ENCODE results near the gene ARX. TPM values are rescaled to one million over a fixed set of nuclear protein-coding genes. Genes with fewer than 3 reads are reported as not detected.

The ARX gene
- polyA plus RNA-seq, 1 of the 3 experiments (the other 2 are of a cell fraction): not detected

DNA sequence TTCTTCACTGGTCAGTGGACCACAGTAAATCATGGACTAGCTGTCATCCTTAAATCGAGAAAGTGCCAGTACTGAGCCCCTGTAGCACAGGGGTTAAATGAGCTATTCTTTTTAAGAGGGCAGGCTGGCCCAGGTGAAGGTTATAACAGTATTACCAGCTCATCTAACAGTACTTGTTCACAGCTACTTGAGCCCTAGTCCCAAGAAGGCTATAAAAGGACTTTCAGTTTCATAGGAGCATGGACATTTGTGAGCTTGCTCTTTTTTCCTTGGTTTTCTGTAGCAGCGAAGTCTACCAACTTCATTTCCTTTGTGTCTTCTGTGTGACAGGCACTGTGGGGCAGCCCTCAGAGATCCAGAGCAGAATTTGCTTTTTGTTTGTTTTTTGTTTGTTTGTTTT lies 61.0 kb downstream of the ARX start:
- Histone ChIP-seq H3K4me2 (no peak overlapping the region), H3K27ac (ENCODE audit: low read depth in 2 of 2, low read length in 1 of 2) (no peak overlapping the region), H3K4me3 (ENCODE audit: low read depth in 2 of 2, low read length in 1 of 2) (no peak overlapping the region), H4K20me1 (ENCODE audit: insufficient read depth) (no peaks in the 10 kb centered on the region), H3K9me2 (no peaks in the 10 kb centered on the region), H3K36me3 (replicated peaks in 1 of 2; ENCODE audit: control insufficient read depth in 1 of 2, insufficient read depth in 2 of 2, low read length in 1 of 2) (no peaks in the 10 kb centered on the region), H3K4me1 (ENCODE audit: control insufficient read depth in 1 of 2, insufficient read depth in 2 of 2, low read depth in 1 of 2, low read length in 1 of 2) (no peaks in the 10 kb centered on the region; a peak in 2 of 4 replicates), H3K9me3 (no peaks in the 10 kb centered on the region), H3K9ac (no peak overlapping the region), H3K79me2 (ENCODE audit: insufficient read depth) (no peaks in the 10 kb centered on the region), H2AFZ (ENCODE audit: low read depth) (no peak overlapping the region), H3K27me3 (ENCODE audit: insufficient read depth) (no peaks in the 10 kb centered on the region), H3F3A (replicated peaks; ENCODE audit: insufficient read depth) (no peaks in the 10 kb centered on the region)
- CTCF ChIA-PET: no interaction called here
- TF ChIP-seq, protein P1, sequence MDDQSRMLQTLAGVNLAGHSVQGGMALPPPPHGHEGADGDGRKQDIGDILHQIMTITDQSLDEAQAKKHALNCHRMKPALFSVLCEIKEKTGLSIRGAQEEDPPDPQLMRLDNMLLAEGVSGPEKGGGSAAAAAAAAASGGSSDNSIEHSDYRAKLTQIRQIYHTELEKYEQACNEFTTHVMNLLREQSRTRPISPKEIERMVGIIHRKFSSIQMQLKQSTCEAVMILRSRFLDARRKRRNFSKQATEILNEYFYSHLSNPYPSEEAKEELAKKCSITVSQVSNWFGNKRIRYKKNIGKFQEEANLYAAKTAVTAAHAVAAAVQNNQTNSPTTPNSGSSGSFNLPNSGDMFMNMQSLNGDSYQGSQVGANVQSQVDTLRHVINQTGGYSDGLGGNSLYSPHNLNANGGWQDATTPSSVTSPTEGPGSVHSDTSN (IDR thresholded peaks at IDR 0.05): no peak
- TF ChIP-seq JUND (IDR thresholded peaks at IDR 0.05) (no peak), EZH2phosphoT487 (IDR thresholded peaks at IDR 0.05; ENCODE audit: borderline replicate concordance, low read depth) (no peak), FOXM1 (IDR thresholded peaks at IDR 0.05; ENCODE audit: low read depth) (no peak), YY1 (IDR thresholded peaks at IDR 0.05; ENCODE audit: low read depth) (no peak), GABPA (IDR thresholded peaks at IDR 0.05; ENCODE audit: low read depth) (no peak), TCF12 (IDR thresholded peaks at IDR 0.05) (no peak), NFIC (IDR thresholded peaks at IDR 0.05; ENCODE audit: borderline replicate concordance) (no peak), ELF1 (IDR thresholded peaks at IDR 0.05) (no peak), FOSL2 (IDR thresholded peaks at IDR 0.05; ENCODE audit: borderline replicate concordance, low read depth) (no peak), RXRA (IDR thresholded peaks at IDR 0.05; ENCODE audit: borderline replicate concordance, low read depth) (no peak), EP300 (IDR thresholded peaks at IDR 0.05; ENCODE audit: borderline replicate concordance in 1 of 2, low read depth in 1 of 2, low read length in 1 of 2) (no peak), RFX5 (IDR thresholded peaks at IDR 0.05; ENCODE audit: low read length) (no peak), NRF1 (IDR thresholded peaks at IDR 0.05; ENCODE audit: low read depth, low read length) (no peak)
- TF ChIP-seq, protein P2, sequence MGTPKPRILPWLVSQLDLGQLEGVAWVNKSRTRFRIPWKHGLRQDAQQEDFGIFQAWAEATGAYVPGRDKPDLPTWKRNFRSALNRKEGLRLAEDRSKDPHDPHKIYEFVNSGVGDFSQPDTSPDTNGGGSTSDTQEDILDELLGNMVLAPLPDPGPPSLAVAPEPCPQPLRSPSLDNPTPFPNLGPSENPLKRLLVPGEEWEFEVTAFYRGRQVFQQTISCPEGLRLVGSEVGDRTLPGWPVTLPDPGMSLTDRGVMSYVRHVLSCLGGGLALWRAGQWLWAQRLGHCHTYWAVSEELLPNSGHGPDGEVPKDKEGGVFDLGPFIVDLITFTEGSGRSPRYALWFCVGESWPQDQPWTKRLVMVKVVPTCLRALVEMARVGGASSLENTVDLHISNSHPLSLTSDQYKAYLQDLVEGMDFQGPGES (IDR thresholded peaks at IDR 0.05; ENCODE audit: low read depth, low read length): no peak
- TF ChIP-seq, protein P3, sequence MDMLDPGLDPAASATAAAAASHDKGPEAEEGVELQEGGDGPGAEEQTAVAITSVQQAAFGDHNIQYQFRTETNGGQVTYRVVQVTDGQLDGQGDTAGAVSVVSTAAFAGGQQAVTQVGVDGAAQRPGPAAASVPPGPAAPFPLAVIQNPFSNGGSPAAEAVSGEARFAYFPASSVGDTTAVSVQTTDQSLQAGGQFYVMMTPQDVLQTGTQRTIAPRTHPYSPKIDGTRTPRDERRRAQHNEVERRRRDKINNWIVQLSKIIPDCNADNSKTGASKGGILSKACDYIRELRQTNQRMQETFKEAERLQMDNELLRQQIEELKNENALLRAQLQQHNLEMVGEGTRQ (IDR thresholded peaks at IDR 0.05; ENCODE audit: borderline replicate concordance, low read depth, low read length): no peak
- TF ChIP-seq, protein P4, sequence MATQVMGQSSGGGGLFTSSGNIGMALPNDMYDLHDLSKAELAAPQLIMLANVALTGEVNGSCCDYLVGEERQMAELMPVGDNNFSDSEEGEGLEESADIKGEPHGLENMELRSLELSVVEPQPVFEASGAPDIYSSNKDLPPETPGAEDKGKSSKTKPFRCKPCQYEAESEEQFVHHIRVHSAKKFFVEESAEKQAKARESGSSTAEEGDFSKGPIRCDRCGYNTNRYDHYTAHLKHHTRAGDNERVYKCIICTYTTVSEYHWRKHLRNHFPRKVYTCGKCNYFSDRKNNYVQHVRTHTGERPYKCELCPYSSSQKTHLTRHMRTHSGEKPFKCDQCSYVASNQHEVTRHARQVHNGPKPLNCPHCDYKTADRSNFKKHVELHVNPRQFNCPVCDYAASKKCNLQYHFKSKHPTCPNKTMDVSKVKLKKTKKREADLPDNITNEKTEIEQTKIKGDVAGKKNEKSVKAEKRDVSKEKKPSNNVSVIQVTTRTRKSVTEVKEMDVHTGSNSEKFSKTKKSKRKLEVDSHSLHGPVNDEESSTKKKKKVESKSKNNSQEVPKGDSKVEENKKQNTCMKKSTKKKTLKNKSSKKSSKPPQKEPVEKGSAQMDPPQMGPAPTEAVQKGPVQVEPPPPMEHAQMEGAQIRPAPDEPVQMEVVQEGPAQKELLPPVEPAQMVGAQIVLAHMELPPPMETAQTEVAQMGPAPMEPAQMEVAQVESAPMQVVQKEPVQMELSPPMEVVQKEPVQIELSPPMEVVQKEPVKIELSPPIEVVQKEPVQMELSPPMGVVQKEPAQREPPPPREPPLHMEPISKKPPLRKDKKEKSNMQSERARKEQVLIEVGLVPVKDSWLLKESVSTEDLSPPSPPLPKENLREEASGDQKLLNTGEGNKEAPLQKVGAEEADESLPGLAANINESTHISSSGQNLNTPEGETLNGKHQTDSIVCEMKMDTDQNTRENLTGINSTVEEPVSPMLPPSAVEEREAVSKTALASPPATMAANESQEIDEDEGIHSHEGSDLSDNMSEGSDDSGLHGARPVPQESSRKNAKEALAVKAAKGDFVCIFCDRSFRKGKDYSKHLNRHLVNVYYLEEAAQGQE (IDR thresholded peaks at IDR 0.05; ENCODE audit: low read depth, low read length): no peak
- TF ChIP-seq, protein P5, sequence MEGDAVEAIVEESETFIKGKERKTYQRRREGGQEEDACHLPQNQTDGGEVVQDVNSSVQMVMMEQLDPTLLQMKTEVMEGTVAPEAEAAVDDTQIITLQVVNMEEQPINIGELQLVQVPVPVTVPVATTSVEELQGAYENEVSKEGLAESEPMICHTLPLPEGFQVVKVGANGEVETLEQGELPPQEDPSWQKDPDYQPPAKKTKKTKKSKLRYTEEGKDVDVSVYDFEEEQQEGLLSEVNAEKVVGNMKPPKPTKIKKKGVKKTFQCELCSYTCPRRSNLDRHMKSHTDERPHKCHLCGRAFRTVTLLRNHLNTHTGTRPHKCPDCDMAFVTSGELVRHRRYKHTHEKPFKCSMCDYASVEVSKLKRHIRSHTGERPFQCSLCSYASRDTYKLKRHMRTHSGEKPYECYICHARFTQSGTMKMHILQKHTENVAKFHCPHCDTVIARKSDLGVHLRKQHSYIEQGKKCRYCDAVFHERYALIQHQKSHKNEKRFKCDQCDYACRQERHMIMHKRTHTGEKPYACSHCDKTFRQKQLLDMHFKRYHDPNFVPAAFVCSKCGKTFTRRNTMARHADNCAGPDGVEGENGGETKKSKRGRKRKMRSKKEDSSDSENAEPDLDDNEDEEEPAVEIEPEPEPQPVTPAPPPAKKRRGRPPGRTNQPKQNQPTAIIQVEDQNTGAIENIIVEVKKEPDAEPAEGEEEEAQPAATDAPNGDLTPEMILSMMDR (IDR thresholded peaks at IDR 0.05): no peak
- 60% methylated on average over 2 of the region's 2 CpGs for WGBS (ENCODE audit: low lambda C conversion rate)
- DNase-seq: no peak
- POLR2A ChIA-PET: no interaction called here

Measured in SK-N-SH (cell line).